Stimulated activated CD8-positive, alpha-beta memory T cell treated with anti-CD3 and anti-CD28 coated beads, Interleukin-2, amount 100 ng/mL, for 1 hour (primary cell): ENCODE results near the gene NAXD.
"Not testable (repeated sequence)": the region's sequence is repeated elsewhere in the genome, so short reads cannot be mapped to it uniquely, and the experiment has no call there.

Experiments
- DNase-seq, 2 donors: peaks; one replicate each; pipeline ENCODE4 v3.0.0-alpha.2; 2020; ENCODE audit warnings: low read depth in 2 of 2

Gene NAXD

GRCh38 chr13:110615322-110616102, at the start of gene NAXD:
TSS of gene NAXD (plus strand) at chr13:110615545. CDS start at chr13:110615602, 57 bp downstream.
- DNase-seq, result peak; percentile 35 to 47

GRCh38 chr13:110566171-110566570, 49.2 kb upstream of the NAXD start:
- no peak for DNase-seq

- no peak for DNase-seq
Measured at GRCh38 chr13:110568612-110569011, 46.7 kb upstream of the NAXD start.

- DNase-seq, result not testable (repeated sequence)
Measured at GRCh38 chr13:110569962-110570361, 45.4 kb upstream of the NAXD start.

GRCh38 chr13:110570886-110571285, 44.5 kb upstream of the NAXD start:
- DNase-seq, result no peak

- no peak for DNase-seq
Measured at GRCh38 chr13:110571896-110572777, 43.2 kb upstream of the NAXD start.

- DNase-seq, result no peak
Measured at GRCh38 chr13:110572778-110573118, 42.6 kb upstream of the NAXD start.

GRCh38 chr13:110574161-110574560, 41.2 kb upstream of the NAXD start:
- DNase-seq, result no peak

GRCh38 chr13:110575322-110576069, 39.8 kb upstream of the NAXD start:
- no peak for DNase-seq

GRCh38 chr13:110576070-110576394, 39.3 kb upstream of the NAXD start:
- no peak for DNase-seq

- DNase-seq, result no peak
Measured at GRCh38 chr13:110576736-110577476, 38.4 kb upstream of the NAXD start.

GRCh38 chr13:110578363-110578762, 37.0 kb upstream of the NAXD start:
- no peak for DNase-seq

- no peak for DNase-seq
Measured at GRCh38 chr13:110580800-110581199, 34.5 kb upstream of the NAXD start.

- DNase-seq, result no peak
Measured at GRCh38 chr13:110581506-110582185, 33.7 kb upstream of the NAXD start.

- no peak for DNase-seq
Measured at GRCh38 chr13:110582421-110582954, 32.9 kb upstream of the NAXD start.

GRCh38 chr13:110583178-110583865, 32.0 kb upstream of the NAXD start:
- DNase-seq, result no peak

GRCh38 chr13:110589793-110590390, 25.5 kb upstream of the NAXD start:
- no peak for DNase-seq

GRCh38 chr13:110590577-110590976, 24.8 kb upstream of the NAXD start:
- DNase-seq, result no peak

- no peak for DNase-seq
Measured at GRCh38 chr13:110592665-110593064, 22.7 kb upstream of the NAXD start.
